Central memory CD8-positive, alpha-beta T cell (primary cell): Measurements from ENCODE around the gene METTL8.
"Not testable (repeated sequence)": the region's sequence is repeated elsewhere in the genome, so short reads cannot be mapped to it uniquely, and the experiment has no call there.

ENCODE experiments used
- ATAC-seq: fragments of 150-1000 bp; cut with Tn5 transposase; replicated peaks from 2 replicates; pipeline ENCODE4 v1.10.0; 2022; ENCODE audit warnings: mild to moderate bottlenecking, moderate FRiP score, moderate number of reproducible peaks; ENCODE audit not compliant: poor library complexity, severe bottlenecking; ENCODE audit errors: extremely low read depth
- DNase-seq, 2 donors: peaks; one replicate each; pipeline ENCODE4 v3.0.0; 2021; ENCODE audit warnings: low spot score in 2 of 2
- H3K27ac Mint-ChIP-seq: one replicate; pipeline ENCODE4 v1.8.0; 2022; ENCODE audit warnings: low read depth, mild to moderate bottlenecking, moderate library complexity, mixed read lengths
- H3K27me3 Mint-ChIP-seq: one replicate; pipeline ENCODE4 v1.8.0; 2022; ENCODE audit warnings: mixed read lengths
- H3K36me3 Mint-ChIP-seq: one replicate; pipeline ENCODE4 v1.8.0; 2022; ENCODE audit warnings: mild to moderate bottlenecking, moderate library complexity, mixed read lengths; ENCODE audit not compliant: insufficient read depth
- H3K4me1 Mint-ChIP-seq: one replicate; pipeline ENCODE4 v1.8.0; 2022; ENCODE audit warnings: mixed read lengths
- H3K4me3 Mint-ChIP-seq: one replicate; pipeline ENCODE4 v1.8.0; 2022; ENCODE audit warnings: mild to moderate bottlenecking, moderate library complexity, mixed read lengths
- H3K9me3 Mint-ChIP-seq: one replicate; pipeline ENCODE4 v1.8.0; 2022; ENCODE audit warnings: mixed read lengths

Gene METTL8

GRCh38 chr2:171387052-171387451, 46.7 kb downstream of the METTL8 start:
- ATAC-seq, result no peak
- H3K36me3 Mint-ChIP-seq, result peaks cover 2% of the 10 kb centered on the region
- no peaks in the 10 kb centered on the region for H3K27me3 Mint-ChIP-seq

GRCh38 chr2:171386627-171387026, 47.2 kb downstream of the METTL8 start:
- no peak for DNase-seq
- peak overlapping the region; percentile 12 for H3K27ac Mint-ChIP-seq
- peaks cover 5% of the 10 kb centered on the region for H3K4me1 Mint-ChIP-seq
- H3K36me3 Mint-ChIP-seq, result peaks cover 2% of the 10 kb centered on the region
- H3K9me3 Mint-ChIP-seq, result no peaks in the 10 kb centered on the region
- H3K27me3 Mint-ChIP-seq, result no peaks in the 10 kb centered on the region
- ATAC-seq, result no peak
- H3K4me3 Mint-ChIP-seq, result no peak overlapping the region

More at GRCh38 chr2:171387052-171387451, 46.7 kb downstream of the METTL8 start:
- H3K9me3 Mint-ChIP-seq, result no peaks in the 10 kb centered on the region
- no peak overlapping the region for H3K4me3 Mint-ChIP-seq
- peaks cover 5% of the 10 kb centered on the region for H3K4me1 Mint-ChIP-seq
- no peak overlapping the region for H3K27ac Mint-ChIP-seq
- no peak for DNase-seq

- Mint-ChIP-seq H3K27me3 (no peaks in the 10 kb centered on the region), H3K4me3 (no peak overlapping the region), H3K4me1 (peaks cover 6% of the 10 kb centered on the region), H3K9me3 (peaks cover 13% of the 10 kb centered on the region), H3K36me3 (peaks cover 6% of the 10 kb centered on the region), H3K27ac (no peak overlapping the region)
- DNase-seq (no peak), ATAC-seq (no peak)
Measured at GRCh38 chr2:171383134-171383533, 50.7 kb downstream of the METTL8 start.

- not testable (repeated sequence) for H3K27ac Mint-ChIP-seq, H3K36me3 Mint-ChIP-seq, ATAC-seq, H3K4me3 Mint-ChIP-seq, DNase-seq, H3K27me3 Mint-ChIP-seq
- peaks cover 21% of the 10 kb centered on the region for H3K9me3 Mint-ChIP-seq
- peaks cover 11% of the 10 kb centered on the region for H3K4me1 Mint-ChIP-seq
Measured at GRCh38 chr2:171382175-171382574, 51.6 kb downstream of the METTL8 start.

- not testable (repeated sequence) for DNase-seq, ATAC-seq, H3K27ac Mint-ChIP-seq, H3K4me3 Mint-ChIP-seq, H3K36me3 Mint-ChIP-seq, H3K27me3 Mint-ChIP-seq
- Mint-ChIP-seq H3K4me1 (peaks cover 12% of the 10 kb centered on the region), H3K9me3 (peaks cover 26% of the 10 kb centered on the region)
Measured at GRCh38 chr2:171377852-171378251, 55.9 kb downstream of the METTL8 start.

- Mint-ChIP-seq H3K36me3 (peaks cover 3% of the 10 kb centered on the region), H3K4me1 (no peaks in the 10 kb centered on the region), H3K27ac (no peak overlapping the region), H3K4me3 (no peak overlapping the region), H3K9me3 (peaks cover 10% of the 10 kb centered on the region), H3K27me3 (no peaks in the 10 kb centered on the region)
- no peak for DNase-seq
- ATAC-seq, result no peak
Measured at GRCh38 chr2:171367692-171368091, 66.1 kb downstream of the METTL8 start.

- ATAC-seq, result no peak
- no peak overlapping the region for H3K27ac Mint-ChIP-seq
- H3K9me3 Mint-ChIP-seq, result peaks cover 10% of the 10 kb centered on the region
- no peak for DNase-seq
- H3K27me3 Mint-ChIP-seq, result no peaks in the 10 kb centered on the region
- H3K36me3 Mint-ChIP-seq, result peaks cover 6% of the 10 kb centered on the region
- H3K4me1 Mint-ChIP-seq, result no peaks in the 10 kb centered on the region
- no peak overlapping the region for H3K4me3 Mint-ChIP-seq
Measured at GRCh38 chr2:171365778-171366177, 68.0 kb downstream of the METTL8 start.

GRCh38 chr2:171365232-171365631, 68.6 kb downstream of the METTL8 start:
- Mint-ChIP-seq H3K27me3 (no peaks in the 10 kb centered on the region), H3K4me1 (no peaks in the 10 kb centered on the region), H3K4me3 (no peak overlapping the region), H3K27ac (no peak overlapping the region), H3K9me3 (peaks cover 10% of the 10 kb centered on the region), H3K36me3 (peaks cover 6% of the 10 kb centered on the region)
- no peak for DNase-seq
- no peak for ATAC-seq

- H3K27ac Mint-ChIP-seq, result no peak overlapping the region
- DNase-seq, result no peak
- H3K27me3 Mint-ChIP-seq, result no peaks in the 10 kb centered on the region
- H3K4me3 Mint-ChIP-seq, result no peak overlapping the region
- no peaks in the 10 kb centered on the region for H3K4me1 Mint-ChIP-seq
- H3K9me3 Mint-ChIP-seq, result peaks cover 10% of the 10 kb centered on the region
- ATAC-seq, result no peak
- H3K36me3 Mint-ChIP-seq, result peaks cover 10% of the 10 kb centered on the region
Measured at GRCh38 chr2:171362396-171362795, 71.4 kb downstream of the METTL8 start.

GRCh38 chr2:171360905-171361304, 72.9 kb downstream of the METTL8 start:
- ATAC-seq (no peak), DNase-seq (no peak)
- H3K4me3 Mint-ChIP-seq, result no peak overlapping the region
- H3K9me3 Mint-ChIP-seq, result peaks cover 3% of the 10 kb centered on the region
- no peak overlapping the region for H3K27ac Mint-ChIP-seq
- H3K27me3 Mint-ChIP-seq, result no peaks in the 10 kb centered on the region
- H3K36me3 Mint-ChIP-seq, result peaks cover 8% of the 10 kb centered on the region
- no peaks in the 10 kb centered on the region for H3K4me1 Mint-ChIP-seq

GRCh38 chr2:171353746-171354145, 80.0 kb downstream of the METTL8 start:
- not testable (repeated sequence) for H3K36me3 Mint-ChIP-seq, H3K9me3 Mint-ChIP-seq, H3K4me1 Mint-ChIP-seq, H3K27me3 Mint-ChIP-seq, ATAC-seq, DNase-seq, H3K4me3 Mint-ChIP-seq, H3K27ac Mint-ChIP-seq

GRCh38 chr2:171348056-171348455, 85.7 kb downstream of the METTL8 start:
- DNase-seq, result no peak
- Mint-ChIP-seq H3K36me3 (peaks cover 1% of the 10 kb centered on the region), H3K4me3 (no peak overlapping the region), H3K27me3 (no peaks in the 10 kb centered on the region), H3K27ac (peak overlapping the region; percentile 41), H3K4me1 (peaks cover 21% of the 10 kb centered on the region), H3K9me3 (no peaks in the 10 kb centered on the region)
- no peak for ATAC-seq

GRCh38 chr2:171347591-171348032, 86.2 kb downstream of the METTL8 start:
- Mint-ChIP-seq H3K36me3 (peaks cover 1% of the 10 kb centered on the region), H3K4me1 (peaks cover 21% of the 10 kb centered on the region), H3K27me3 (no peaks in the 10 kb centered on the region), H3K27ac (peak overlapping the region; percentile 41), H3K4me3 (no peak overlapping the region), H3K9me3 (no peaks in the 10 kb centered on the region)
- no peak for ATAC-seq
- DNase-seq, result no peak
